HG03135 (cell line): ENCODE measurements around the gene ZNF385D.

ENCODE experiments used
- ATAC-seq: cut with Tn5 transposase; IDR thresholded peaks from one replicate; pipeline ENCODE4 v1.9.1; 2021; ENCODE audit warnings: mild to moderate bottlenecking, moderate library complexity; ENCODE audit not compliant: unreplicated experiment

ZNF385D gene

GRCh38 chr3:21750831-21751391 lies at the start of gene ZNF385D:
Gene ZNF385D, minus strand, starts transcription at chr3:21751210. Its CDS starts 294 bp downstream, at chr3:21750916.
- ATAC-seq: no peak

DNA sequence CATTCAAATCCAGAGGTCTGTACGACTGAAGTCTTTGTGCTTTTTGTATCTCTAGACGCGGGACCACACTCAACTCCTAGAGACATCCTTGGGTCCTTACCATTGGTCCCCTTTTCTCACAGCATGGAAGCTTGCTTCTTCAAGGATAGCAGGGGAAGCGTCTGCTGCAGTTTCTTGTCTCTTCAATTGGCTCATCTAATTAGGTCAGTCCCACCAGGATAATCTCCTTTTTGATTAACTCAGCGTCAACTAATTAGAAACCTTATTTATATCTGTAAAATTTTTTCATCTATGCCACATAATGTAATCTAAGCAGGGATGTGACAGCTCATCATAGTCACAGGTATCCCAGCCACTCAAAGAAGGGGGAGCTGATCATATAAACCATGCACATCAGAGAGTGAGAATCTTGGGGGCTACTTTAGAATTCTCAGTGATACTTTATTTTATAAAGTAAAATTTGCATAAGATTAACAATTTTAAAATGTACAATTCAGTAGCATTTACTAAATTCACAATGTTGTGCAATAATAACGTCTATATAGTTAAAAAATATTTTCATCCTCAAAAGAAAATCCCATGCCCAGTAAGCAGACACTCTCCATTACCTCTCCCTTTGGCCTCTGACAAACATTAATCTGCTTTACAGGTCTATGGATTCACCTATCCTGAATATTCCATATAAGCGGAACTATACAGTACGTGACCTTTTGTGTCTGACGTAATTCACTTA lies 47.5 kb upstream of the ZNF385D start:
- ATAC-seq: no peak

DNA sequence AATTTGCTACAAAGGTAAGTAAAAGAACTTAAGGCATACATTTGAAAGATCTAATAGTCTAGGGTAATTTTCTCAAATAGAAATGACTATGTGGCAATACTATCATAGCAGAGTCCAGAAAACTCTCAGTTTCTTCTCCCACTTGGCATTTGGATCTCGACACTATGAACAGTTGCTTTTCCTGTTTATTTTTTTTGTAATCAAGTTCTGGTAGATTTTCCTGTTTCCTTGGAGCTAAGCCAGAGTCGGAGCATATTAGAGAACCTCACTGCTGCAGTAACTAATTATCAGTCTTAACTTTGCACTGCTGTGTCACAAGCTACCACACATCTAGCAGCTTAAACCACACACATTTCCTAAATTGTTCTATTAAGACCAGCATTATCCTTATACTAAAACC lies 44.9 kb upstream of the ZNF385D start:
- ATAC-seq: no peak

DNA sequence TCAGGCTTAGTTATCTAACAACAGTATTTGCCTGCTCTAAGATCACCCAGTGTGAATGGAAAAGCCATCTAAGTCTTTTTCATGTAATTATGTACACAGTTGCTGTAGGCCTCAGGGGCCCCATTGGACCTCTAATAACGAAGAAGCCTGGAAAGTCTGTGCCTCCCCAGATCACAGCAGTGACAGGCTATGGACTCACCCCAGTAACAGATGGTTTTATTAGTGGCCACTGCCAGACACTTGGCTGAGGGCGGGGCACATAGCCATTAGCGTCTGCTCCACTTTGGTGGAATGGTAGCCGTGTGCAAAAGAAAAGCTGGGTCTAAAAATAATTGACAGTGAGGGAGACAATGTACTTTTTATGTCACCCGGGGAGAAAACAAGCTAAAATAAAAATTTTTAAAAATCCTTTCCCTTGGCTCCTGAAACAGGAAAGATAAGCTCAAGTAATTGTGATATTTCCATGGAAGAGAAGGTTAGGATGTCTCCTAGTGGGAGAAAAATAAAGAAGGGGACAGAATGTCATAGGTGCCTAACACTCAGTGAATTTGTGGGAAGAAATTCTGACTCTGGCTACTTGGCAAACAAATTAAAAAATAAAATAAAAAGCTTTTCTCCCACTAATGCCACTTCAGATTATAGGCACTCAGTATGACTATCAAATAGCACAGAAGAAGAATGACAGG lies 44.3 kb upstream of the ZNF385D start:
- no peak for ATAC-seq

DNA sequence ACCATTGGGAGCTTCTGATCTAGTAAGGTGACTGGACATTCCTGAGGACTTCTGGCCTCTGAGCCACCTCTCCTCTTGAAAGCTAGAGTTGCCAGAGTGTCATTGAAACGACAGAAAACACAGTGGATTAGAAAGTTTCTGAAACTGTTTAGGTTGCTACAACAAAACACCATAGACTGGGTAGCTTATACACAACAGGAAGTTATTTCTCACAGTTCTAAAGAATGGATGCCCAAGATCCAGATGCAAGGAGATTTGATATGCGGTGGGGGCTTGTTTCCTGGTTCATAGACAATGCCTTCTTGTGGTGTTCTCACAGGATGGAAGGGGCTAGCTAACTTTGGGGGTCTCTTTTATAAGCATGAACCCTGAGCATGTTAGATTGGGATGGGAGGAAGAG lies 43.3 kb upstream of the ZNF385D start:
- no peak for ATAC-seq

GRCh38 chr3:21792176-21792575 lies 41.2 kb upstream of the ZNF385D start:
- ATAC-seq: no peak

- no peak for ATAC-seq
Measured at GRCh38 chr3:21791356-21791755, 40.3 kb upstream of the ZNF385D start.

- no peak for ATAC-seq
Measured at GRCh38 chr3:21790466-21790865, 39.5 kb upstream of the ZNF385D start.

DNA sequence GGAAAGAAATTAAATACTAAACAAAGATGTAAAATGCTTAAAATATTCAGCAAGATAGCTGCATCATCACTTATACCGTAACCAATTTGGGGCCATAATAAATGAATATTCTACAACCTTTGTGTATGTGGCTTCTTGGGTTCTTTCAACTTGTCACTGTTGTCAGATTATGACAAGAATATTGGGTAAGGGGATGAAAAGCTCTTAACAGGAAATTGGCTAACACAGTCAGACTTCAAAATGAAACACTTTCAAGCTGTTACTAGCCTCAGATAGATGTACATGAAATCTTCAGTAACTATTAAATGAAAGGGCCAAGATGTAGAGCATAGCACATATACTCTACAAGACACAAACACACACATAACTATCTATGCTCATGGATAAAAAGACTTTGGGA lies 38.7 kb upstream of the ZNF385D start:
- no peak for ATAC-seq

DNA sequence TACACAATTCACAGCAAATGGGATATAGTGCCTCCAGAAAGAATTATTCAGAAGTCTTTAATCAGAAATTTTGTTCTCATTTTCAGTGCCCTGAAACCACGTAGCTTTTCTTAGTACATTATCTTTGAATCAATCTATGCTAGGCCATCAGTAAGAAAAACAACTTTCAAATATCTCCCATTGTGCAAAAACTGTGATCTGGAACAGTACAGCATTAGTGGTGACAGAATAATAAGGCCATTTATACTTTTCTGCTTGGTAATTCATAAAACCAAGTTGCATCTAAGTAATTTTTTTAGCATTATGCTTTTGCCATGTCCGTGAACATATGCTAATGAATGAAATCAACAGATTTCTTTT lies 35.4 kb upstream of the ZNF385D start:
- ATAC-seq: no peak

DNA sequence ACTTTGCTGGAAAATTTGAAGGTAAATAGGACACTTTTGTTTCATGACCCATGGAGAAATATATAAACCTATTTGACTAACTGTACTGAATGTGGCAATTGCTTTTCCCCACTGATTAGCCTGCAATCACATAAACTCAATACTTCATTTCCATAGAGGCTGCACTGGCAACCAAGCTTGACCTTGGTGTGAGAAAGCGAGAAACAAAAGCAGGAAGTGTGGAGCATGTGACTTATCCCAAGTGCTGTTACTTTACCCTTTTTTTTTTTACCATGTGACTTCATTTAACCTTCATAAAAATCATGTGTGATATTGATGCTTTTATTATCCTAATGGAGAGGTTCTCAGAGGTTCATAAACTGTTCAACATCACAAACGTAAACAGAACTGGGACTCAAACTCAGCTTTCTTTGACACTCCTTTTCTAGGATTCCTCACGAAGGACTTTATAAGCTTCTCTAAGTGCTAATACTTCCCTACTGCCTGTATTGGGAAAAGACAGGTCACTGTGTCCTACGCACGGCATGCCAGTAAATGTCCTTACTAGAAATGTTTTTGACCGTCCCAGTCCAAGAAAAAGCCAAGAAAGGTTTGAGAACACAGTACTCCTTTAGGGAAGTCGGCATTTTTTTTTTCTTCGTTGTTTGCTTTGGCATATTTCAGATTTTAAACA lies 34.9 kb upstream of the ZNF385D start:
- ATAC-seq: no peak

GRCh38 chr3:21783839-21784238 lies 32.8 kb upstream of the ZNF385D start:
- ATAC-seq: no peak

GRCh38 chr3:21781355-21781754 lies 30.3 kb upstream of the ZNF385D start:
- no peak for ATAC-seq

GRCh38 chr3:21779909-21780308 lies 28.9 kb upstream of the ZNF385D start:
- ATAC-seq: no peak

GRCh38 chr3:21778715-21779114 lies 27.7 kb upstream of the ZNF385D start:
- no peak for ATAC-seq

DNA sequence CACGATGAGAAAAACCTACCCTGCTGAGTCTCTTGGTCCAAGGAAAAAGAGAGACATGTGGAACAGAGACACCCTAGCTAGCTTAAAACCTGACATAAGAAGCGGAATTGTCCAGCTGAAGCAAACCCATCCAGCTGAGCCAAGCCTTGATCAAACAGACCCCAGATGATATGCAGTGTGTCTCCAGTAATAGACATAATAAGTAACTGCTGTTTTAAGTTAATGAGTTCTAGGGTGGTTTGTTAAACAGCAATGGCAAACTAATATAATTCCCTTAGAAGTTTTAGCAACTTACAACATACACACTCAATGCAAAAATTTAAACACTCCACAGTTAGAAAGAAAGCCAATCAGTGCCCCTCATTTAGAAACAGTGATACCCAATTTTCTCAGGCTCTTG lies 26.8 kb upstream of the ZNF385D start:
- no peak for ATAC-seq

DNA sequence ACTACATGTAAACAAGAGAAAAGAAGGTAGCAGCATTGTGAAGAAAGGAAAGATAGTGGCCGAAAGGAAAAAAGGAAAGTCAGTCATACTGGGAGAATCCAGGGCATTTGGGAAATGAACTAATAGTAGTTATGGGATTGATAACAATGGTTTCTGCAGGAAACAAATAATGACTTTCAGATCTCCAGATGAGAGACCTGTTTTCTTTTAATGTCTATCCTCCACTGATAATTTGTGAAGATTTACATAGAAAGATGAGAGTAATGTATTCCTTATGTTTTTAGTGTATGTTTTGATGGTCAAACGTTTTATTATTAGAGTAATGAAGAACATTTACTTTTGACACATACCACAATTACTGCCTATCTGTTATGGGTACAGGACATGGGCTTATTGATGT lies 15.0 kb upstream of the ZNF385D start:
- no peak for ATAC-seq

GRCh38 chr3:21755896-21756295 lies 4.9 kb upstream of the ZNF385D start:
- ATAC-seq: no peak

DNA sequence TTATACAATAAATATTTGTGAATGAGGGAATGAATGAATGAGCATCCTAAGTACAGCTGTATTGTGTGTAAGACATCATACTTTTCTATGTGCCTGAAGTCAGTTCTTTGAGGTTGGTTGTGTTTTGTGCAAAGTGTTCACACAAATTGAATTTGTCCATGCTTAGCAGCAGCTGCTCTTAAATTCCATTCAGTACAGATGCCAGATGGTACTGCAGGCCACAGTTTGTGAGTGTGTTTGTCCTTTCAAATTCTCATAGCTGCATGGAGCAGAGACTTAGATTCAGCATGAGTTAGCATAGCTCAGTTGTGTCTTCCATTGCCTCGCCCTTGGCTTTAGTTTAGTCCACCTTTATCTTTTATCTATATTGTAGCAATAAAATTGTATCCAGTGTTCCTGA lies 3.8 kb upstream of the ZNF385D start:
- ATAC-seq: no peak

DNA sequence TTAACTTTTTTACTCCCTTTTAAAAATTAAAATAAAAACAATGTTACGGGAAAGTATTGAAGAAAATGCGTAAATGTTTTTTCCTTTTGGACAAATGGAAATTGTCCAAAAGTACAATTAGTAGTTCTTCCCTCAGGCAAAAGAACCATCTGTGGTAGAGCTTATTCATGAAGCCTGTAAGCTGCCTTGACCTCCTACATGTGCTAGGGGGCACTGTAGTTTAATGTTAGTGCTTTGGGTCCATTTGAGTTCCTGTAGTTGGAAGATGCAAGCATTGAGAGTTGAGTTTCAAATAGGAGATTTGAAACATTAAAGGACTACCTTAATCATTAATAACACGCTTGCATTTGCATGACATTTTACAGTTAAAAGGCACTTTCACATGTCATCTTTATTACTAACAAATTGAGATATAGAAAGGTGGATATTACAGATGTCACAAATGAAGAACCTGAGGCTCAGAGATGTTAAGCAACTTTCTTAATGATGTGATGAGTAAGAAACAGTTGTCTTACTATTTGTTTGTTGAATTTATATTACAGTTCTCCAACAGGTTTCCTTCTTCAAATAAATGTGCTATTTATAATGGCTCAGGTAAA lies 1.8 kb upstream of the ZNF385D start:
- no peak for ATAC-seq

DNA sequence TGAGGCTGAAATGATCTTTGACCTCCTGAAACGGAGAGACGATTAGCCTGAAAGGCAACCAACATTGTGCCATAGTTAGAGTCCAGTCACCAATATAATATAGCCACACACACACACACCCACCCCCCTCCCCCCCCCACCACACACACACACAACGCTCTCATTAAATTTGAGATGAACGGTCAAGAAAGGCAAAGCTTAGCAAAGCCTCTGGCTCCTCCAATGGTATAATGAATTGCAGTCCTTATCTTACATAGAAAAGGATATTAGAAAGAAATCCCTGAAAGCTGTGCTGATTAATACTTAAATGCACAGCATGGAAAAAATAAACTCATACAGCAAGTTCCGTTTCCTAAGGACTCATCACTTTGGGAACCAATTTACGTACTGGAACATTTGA lies 876 bp upstream of the ZNF385D start:
- ATAC-seq: no peak
